ENCODE data around the gene DKKL1. TPM values are rescaled to one million over a fixed set of nuclear protein-coding genes. Genes with fewer than 3 reads are reported as not detected.

Gene DKKL1
- total RNA-seq, 2 donors from 2014 or later: 1.8 to 2.1 TPM

GRCh38 chr19:49390131-49390928 is 26.7 kb downstream of the DKKL1 start:
- Mint-ChIP-seq H3K27ac (no peak overlapping the region), H3K27me3 (ENCODE audit: insufficient read depth) (peaks cover 26% of the 10 kb centered on the region), H3K4me1 (no peaks in the 10 kb centered on the region), H3K9me3 (peaks cover 1% of the 10 kb centered on the region), H3K4me3 (no peak overlapping the region), H3K36me3 (ENCODE audit: low read depth) (no peaks in the 10 kb centered on the region)
- Histone ChIP-seq H3K36me3 (ENCODE audit: control insufficient read depth, insufficient read depth, low read length) (no peaks in the 10 kb centered on the region), H3K4me1 (ENCODE audit: control insufficient read depth, insufficient read depth, low read length) (no peaks in the 10 kb centered on the region), H3K4me3 (ENCODE audit: low read length) (no peak overlapping the region), H3K9ac (ENCODE audit: extremely low read depth, low read length, poor library complexity, severe bottlenecking) (no peak overlapping the region), H3K9me3 (ENCODE audit: control insufficient read depth, low read length) (no peaks in the 10 kb centered on the region), H3K27me3 (ENCODE audit: control insufficient read depth, insufficient read depth, low read length, poor library complexity, severe bottlenecking) (peaks cover 9% of the 10 kb centered on the region), H3K27ac (ENCODE audit: low read depth, low read length) (no peak overlapping the region)
- WGBS, 2 experiments (ENCODE audit: insufficient coverage in 1 of 2, insufficient read length in 1 of 2): 82 to 88% methylated on average over 10 to 26 of the region's 26 CpGs
- no peak for DNase-seq
- no peak for TF ChIP-seq CTCF (conservative IDR thresholded peaks at IDR 0.05)

GRCh38 chr19:49390929-49391359 is 27.3 kb downstream of the DKKL1 start:
- no peaks in the 10 kb centered on the region for H3K9me3 ChIP-seq (ENCODE audit: control insufficient read depth, low read length)
- no peak overlapping the region for H3K27ac Mint-ChIP-seq
- peaks cover 1% of the 10 kb centered on the region for H3K9me3 Mint-ChIP-seq
- no peaks in the 10 kb centered on the region for H3K36me3 Mint-ChIP-seq (ENCODE audit: low read depth)
- H3K4me3 ChIP-seq (ENCODE audit: low read length): no peak overlapping the region
- no peak overlapping the region for H3K27ac ChIP-seq (ENCODE audit: low read depth, low read length)
- no peak for TF ChIP-seq CTCF (conservative IDR thresholded peaks at IDR 0.05)
- no peak overlapping the region for H3K4me3 Mint-ChIP-seq
- no peaks in the 10 kb centered on the region for H3K4me1 Mint-ChIP-seq
- WGBS, 2 experiments (ENCODE audit: insufficient coverage in 1 of 2, insufficient read length in 1 of 2): 74 to 83% methylated on average over 5 to 9 of the region's 9 CpGs
- H3K9ac ChIP-seq (ENCODE audit: extremely low read depth, low read length, poor library complexity, severe bottlenecking): no peak overlapping the region
- no peaks in the 10 kb centered on the region for H3K36me3 ChIP-seq (ENCODE audit: control insufficient read depth, insufficient read depth, low read length)
- no peaks in the 10 kb centered on the region for H3K4me1 ChIP-seq (ENCODE audit: control insufficient read depth, insufficient read depth, low read length)
- H3K27me3 ChIP-seq (ENCODE audit: control insufficient read depth, insufficient read depth, low read length, poor library complexity, severe bottlenecking): peaks cover 9% of the 10 kb centered on the region
- H3K27me3 Mint-ChIP-seq (ENCODE audit: insufficient read depth): peaks cover 24% of the 10 kb centered on the region
- DNase-seq: no peak

- peak; percentile 95 for DNase-seq
- peak; percentile 94 for TF ChIP-seq CTCF (conservative IDR thresholded peaks at IDR 0.05)
- no peaks in the 10 kb centered on the region for H3K36me3 Mint-ChIP-seq (ENCODE audit: low read depth)
- Histone ChIP-seq H3K4me1 (ENCODE audit: control insufficient read depth, insufficient read depth, low read length) (no peaks in the 10 kb centered on the region), H3K27ac (ENCODE audit: low read depth, low read length) (no peak overlapping the region), H3K4me3 (ENCODE audit: low read length) (no peak overlapping the region), H3K9me3 (ENCODE audit: control insufficient read depth, low read length) (no peaks in the 10 kb centered on the region), H3K36me3 (ENCODE audit: control insufficient read depth, insufficient read depth, low read length) (no peaks in the 10 kb centered on the region), H3K9ac (ENCODE audit: extremely low read depth, low read length, poor library complexity, severe bottlenecking) (no peak overlapping the region), H3K27me3 (ENCODE audit: control insufficient read depth, insufficient read depth, low read length, poor library complexity, severe bottlenecking) (peaks cover 9% of the 10 kb centered on the region)
- no peaks in the 10 kb centered on the region for H3K4me1 Mint-ChIP-seq
- H3K27me3 Mint-ChIP-seq (ENCODE audit: insufficient read depth): peaks cover 24% of the 10 kb centered on the region
- H3K27ac Mint-ChIP-seq: no peak overlapping the region
- peaks cover 1% of the 10 kb centered on the region for H3K9me3 Mint-ChIP-seq
- WGBS, 2 experiments (ENCODE audit: insufficient coverage in 1 of 2, insufficient read length in 1 of 2): 52 to 75% methylated on average over 7 to 14 of the region's 14 CpGs
- H3K4me3 Mint-ChIP-seq: no peak overlapping the region
These were observed 28.1 kb downstream of the DKKL1 start for GRCh38 chr19:49391581-49392399.

Measured in endodermal cell (in vitro differentiated cells).